ENCODE measurements around the gene ZBTB21. TPM values are rescaled to one million over a fixed set of nuclear protein-coding genes. Genes with fewer than 3 reads are reported as not detected.

The ZBTB21 gene
- total RNA-seq, 4 donors from 2014 or later = 5.9 to 15.1 (median 9.2) TPM

GRCh38 chr21:42013931-42014330 is 3.8 kb upstream of the ZBTB21 start:
- no peak overlapping the region for H3K27ac ChIP-seq (replicated peaks in 1 of 4)
- peaks cover 0 to 4% (median 0%) of the 10 kb centered on the region in 4 donors for H3K9me3 ChIP-seq
- no peaks in the 10 kb centered on the region for H3K36me3 ChIP-seq
- DNase-seq (ENCODE audit: extremely low spot score) = no peak
- TF ChIP-seq POLR2A (IDR thresholded peaks at IDR 0.05; ENCODE audit: low read depth) (no peak), POLR2AphosphoS5 (IDR thresholded peaks at IDR 0.05) (no peak), EP300 (IDR thresholded peaks at IDR 0.05) (no peak), CTCF (IDR thresholded peaks at IDR 0.05) (no peak)
- H3K27me3 ChIP-seq = peaks cover 0 to 2% (median 0%) of the 10 kb centered on the region in 4 donors
- H3K4me3 ChIP-seq = no peak overlapping the region
- 82% methylated on average over 7 of the region's 7 CpGs for WGBS
- peaks cover 5 to 16% (median 9%) of the 10 kb centered on the region in 4 donors for H3K4me1 ChIP-seq
- intact Hi-C loops (cut with DNase I) = loop anchor here (5.0 kb wide), 2 partner anchors 82 to 137 kb away; partner anchors contain the start of gene PRDM15

GRCh38 chr21:42013376-42013775 is 3.2 kb upstream of the ZBTB21 start:
- no peaks in the 10 kb centered on the region for H3K27me3 ChIP-seq
- H3K4me3 ChIP-seq = no peak overlapping the region
- no peak for TF ChIP-seq EP300 (IDR thresholded peaks at IDR 0.05)
- no peak for TF ChIP-seq POLR2A (IDR thresholded peaks at IDR 0.05; ENCODE audit: low read depth)
- TF ChIP-seq POLR2AphosphoS5 (IDR thresholded peaks at IDR 0.05) = no peak
- no peak for TF ChIP-seq CTCF (IDR thresholded peaks at IDR 0.05)
- intact Hi-C loops (cut with DNase I) = loop anchor here (5.0 kb wide), 2 partner anchors 81 to 136 kb away; partner anchors contain the start of gene PRDM15
- WGBS = 91% methylated on average over 4 of the region's 4 CpGs
- no peak for DNase-seq (ENCODE audit: extremely low spot score)
- H3K36me3 ChIP-seq = no peaks in the 10 kb centered on the region
- H3K9me3 ChIP-seq = peaks cover 0 to 4% (median 0%) of the 10 kb centered on the region in 4 donors
- no peak overlapping the region for H3K27ac ChIP-seq (replicated peaks in 1 of 4)
- H3K4me1 ChIP-seq = peaks cover 10 to 21% (median 14%) of the 10 kb centered on the region in 4 donors

- intact Hi-C loops (cut with DNase I) = loop anchor here (5.0 kb wide), 2 partner anchors 81 to 136 kb away; partner anchors contain the start of gene PRDM15
- WGBS = 91% methylated on average over 3 of the region's 3 CpGs
Measured at GRCh38 chr21:42012763-42013329, 2.7 kb upstream of the ZBTB21 start.

GRCh38 chr21:42012344-42012743 is 2.2 kb upstream of the ZBTB21 start:
- no peaks in the 10 kb centered on the region for H3K36me3 ChIP-seq
- TF ChIP-seq CTCF (IDR thresholded peaks at IDR 0.05) (no peak), EP300 (IDR thresholded peaks at IDR 0.05) (no peak), POLR2A (IDR thresholded peaks at IDR 0.05; ENCODE audit: low read depth) (no peak), POLR2AphosphoS5 (IDR thresholded peaks at IDR 0.05) (no peak)
- 92% methylated on average over 9 of the region's 9 CpGs for WGBS
- H3K9me3 ChIP-seq = peaks cover 0 to 4% (median 0%) of the 10 kb centered on the region in 4 donors
- no peaks in the 10 kb centered on the region for H3K27me3 ChIP-seq
- H3K27ac ChIP-seq (replicated peaks in 1 of 4) = no peak overlapping the region
- peaks cover 10 to 21% (median 16%) of the 10 kb centered on the region in 4 donors for H3K4me1 ChIP-seq
- intact Hi-C loops (cut with DNase I) = loop anchor here (5.0 kb wide), 2 partner anchors 80 to 135 kb away; partner anchors contain the start of gene PRDM15
- DNase-seq (ENCODE audit: extremely low spot score) = no peak
- no peak overlapping the region for H3K4me3 ChIP-seq

More at GRCh38 chr21:42012763-42013329, 2.7 kb upstream of the ZBTB21 start:
- no peak for TF ChIP-seq EP300 (IDR thresholded peaks at IDR 0.05)
- no peak for TF ChIP-seq POLR2A (IDR thresholded peaks at IDR 0.05; ENCODE audit: low read depth)
- no peak for TF ChIP-seq POLR2AphosphoS5 (IDR thresholded peaks at IDR 0.05)
- no peak for TF ChIP-seq CTCF (IDR thresholded peaks at IDR 0.05)
- Histone ChIP-seq H3K9me3 (peaks cover 0 to 4% (median 0%) of the 10 kb centered on the region in 4 donors), H3K27ac (replicated peaks in 1 of 4) (no peak overlapping the region), H3K36me3 (no peaks in the 10 kb centered on the region), H3K4me3 (no peak overlapping the region), H3K27me3 (no peaks in the 10 kb centered on the region), H3K4me1 (peaks cover 10 to 21% (median 16%) of the 10 kb centered on the region in 4 donors)
- no peak for DNase-seq (ENCODE audit: extremely low spot score)

All from esophagus muscularis mucosa (tissue), 4 donors.